H1 (cell line): ENCODE measurements around the gene TMED8. TPM values are rescaled to one million over a fixed set of nuclear protein-coding genes. Genes with fewer than 3 reads are reported as not detected.

ENCODE experiments used
- CTCF ChIA-PET: fragments of 300-600 bp; sonication (Branson Sonifier 250); formaldehyde crosslinking; loops from one replicate; lab custom pipeline; 2021; ENCODE audit not compliant: partially characterized antibody; lab: Charles Lee
- POLR2A ChIA-PET: fragments of 300-600 bp; sonication (Branson Sonifier 250); formaldehyde crosslinking; loops from one replicate; lab custom pipeline; 2021; ENCODE audit warnings: inconsistent platforms; ENCODE audit not compliant: partially characterized antibody; lab: Charles Lee
- DNase-seq, 2 experiments: peaks; one replicate each; pipeline versions ENCODE4 v3.0.0 to v3.0.0-alpha.2; 2010 to 2022; ENCODE audit warnings: low spot score in 2 of 2, low read depth in 1 of 2, mixed read lengths in 1 of 2
- FAIRE-seq: peaks from 2 replicates; lab custom pipeline; 2011; peaks lifted over from hg19 to GRCh38; lab: Jason Lieb, UNC
- H2AFZ ChIP-seq: 2 replicates; pipeline ENCODE4 v1.8.1; 2012; ENCODE audit warnings: low read length, inconsistent platforms
- H2AK5ac ChIP-seq: 2 replicates; pipeline ENCODE4 v1.6.1; 2013; ENCODE audit warnings: low read depth, low read length
- H2BK120ac ChIP-seq: replicated peaks from 2 replicates; pipeline ENCODE3; 2013; ENCODE audit warnings: low read depth, low read length, inconsistent platforms
- H2BK12ac ChIP-seq: 2 replicates; pipeline ENCODE4 v1.6.1; 2013; ENCODE audit warnings: low read depth, low read length
- H2BK15ac ChIP-seq: 2 replicates; pipeline ENCODE4 v1.6.1; 2013; ENCODE audit warnings: low read length
- H2BK20ac ChIP-seq: 2 replicates; pipeline ENCODE4 v1.6.1; 2013; ENCODE audit warnings: low read length
- H2BK5ac ChIP-seq: 2 replicates; pipeline ENCODE4 v1.6.1; 2013; ENCODE audit warnings: low read depth, low read length
- H3K14ac ChIP-seq: 2 replicates; pipeline ENCODE4 v1.6.1; 2013; ENCODE audit warnings: inconsistent platforms; ENCODE audit not compliant: insufficient read length
- H3K18ac ChIP-seq: 2 replicates; pipeline ENCODE4 v1.6.1; 2013; ENCODE audit warnings: low read length; ENCODE audit errors: extremely low read depth
- H3K23ac ChIP-seq: 2 replicates; pipeline ENCODE4 v1.6.1; 2013; ENCODE audit warnings: inconsistent platforms; ENCODE audit not compliant: insufficient read length
- H3K23me2 ChIP-seq: 2 replicates; pipeline ENCODE4 v1.6.1; 2013; ENCODE audit warnings: low read depth, low read length
- H3K27ac ChIP-seq: 2 replicates; pipeline ENCODE4 v1.6.1; 2011; ENCODE audit warnings: low read depth, low read length, inconsistent platforms
- H3K27me3 ChIP-seq, 4 experiments: replicated peaks in 1 of 4; 1 replicate in 1 of 4; 2 replicates in 3 of 4; pipeline versions ENCODE4 v1.6.1 to v1.8.1; 2011 to 2013; ENCODE audit warnings: low read length in 3 of 4, mild to moderate bottlenecking in 3 of 4, inconsistent platforms in 2 of 4, mixed read lengths in 2 of 4, moderate library complexity in 1 of 4; ENCODE audit not compliant: control insufficient read depth in 3 of 4, insufficient read depth in 3 of 4; ENCODE audit errors: extremely low read depth in 1 of 4
- H3K36me3 ChIP-seq, 4 experiments: 2 replicates each; pipeline versions ENCODE4 v1.6.1 to v1.8.1; 2011 to 2013; ENCODE audit warnings: mild to moderate bottlenecking in 4 of 4, low read length in 3 of 4, moderate library complexity in 2 of 4, control low read depth in 1 of 4, inconsistent platforms in 1 of 4; ENCODE audit not compliant: insufficient read depth in 4 of 4, control insufficient read depth in 2 of 4
- H3K4ac ChIP-seq: replicated peaks from 2 replicates; pipeline ENCODE3; 2013; ENCODE audit warnings: low read length, low read depth, mixed read lengths, inconsistent platforms; ENCODE audit not compliant: insufficient read length
- H3K4me1 ChIP-seq, 4 experiments: replicated peaks in 1 of 4; 1 replicate in 1 of 4; 2 replicates in 3 of 4; pipeline versions ENCODE4 v1.6.1 to v1.8.1; 2011 to 2013; ENCODE audit warnings: low read length in 3 of 4, inconsistent platforms in 2 of 4, mixed read lengths in 1 of 4; ENCODE audit not compliant: insufficient read depth in 4 of 4, control insufficient read depth in 3 of 4
- H3K4me2 ChIP-seq, 2 experiments: 2 replicates each; pipeline versions ENCODE4 v1.6.1 to v1.8.1; 2011 to 2013; ENCODE audit warnings: low read depth in 2 of 2, low read length in 2 of 2, control low read depth in 1 of 2, inconsistent platforms in 1 of 2, mild to moderate bottlenecking in 1 of 2; ENCODE audit not compliant: insufficient read depth in 1 of 2
- H3K4me3 ChIP-seq, 4 experiments: fragments of 200-600, 300-600 bp in 1 of 4; sonication (generic), shearing (Covaris generic), sonication (Bioruptor Twin) in 1 of 4; 2 replicates each; pipeline versions ENCODE4 v1.5.1 to v1.8.1; 2011 to 2016; ENCODE audit warnings: low read length in 4 of 4, low read depth in 3 of 4, control low read depth in 2 of 4, inconsistent platforms in 2 of 4, mild to moderate bottlenecking in 2 of 4, mixed read lengths in 1 of 4, moderate library complexity in 1 of 4; ENCODE audit not compliant: insufficient read depth in 2 of 4; ENCODE audit errors: extremely low read depth in 1 of 4
- H3K56ac ChIP-seq: replicated peaks from 2 replicates; pipeline ENCODE3; 2013; ENCODE audit warnings: low read depth, mild to moderate bottlenecking, mixed read lengths, low read length, inconsistent platforms; ENCODE audit not compliant: insufficient read length
- H3K79me1 ChIP-seq: 2 replicates; pipeline ENCODE4 v1.6.1; 2013; ENCODE audit warnings: low read depth, low read length, control low read depth
- H3K79me2 ChIP-seq, 2 experiments: 2 replicates each; pipeline versions ENCODE4 v1.6.1 to v1.8.1; 2012 to 2013; ENCODE audit warnings: low read length in 2 of 2, mild to moderate bottlenecking in 2 of 2, inconsistent platforms in 1 of 2; ENCODE audit not compliant: insufficient read depth in 2 of 2, control insufficient read depth in 1 of 2
- H3K9ac ChIP-seq, 4 experiments: replicated peaks in 1 of 4; 1 replicate in 1 of 4; 2 replicates in 3 of 4; pipeline versions ENCODE4 v1.6.1 to v1.8.1; 2011 to 2013; ENCODE audit warnings: low read depth in 3 of 4, low read length in 3 of 4, control low read depth in 2 of 4, mild to moderate bottlenecking in 2 of 4, moderate library complexity in 2 of 4, inconsistent platforms in 1 of 4; ENCODE audit errors: extremely low read depth in 1 of 4
- H3K9me3 ChIP-seq, 2 experiments: 2 replicates each; pipeline versions ENCODE4 v1.6.1 to v1.8.1; 2012 to 2013; ENCODE audit warnings: mild to moderate bottlenecking in 2 of 2, moderate library complexity in 2 of 2, control low read depth in 1 of 2, inconsistent platforms in 1 of 2, low read depth in 1 of 2, low read length in 1 of 2, mixed read lengths in 1 of 2; ENCODE audit not compliant: insufficient read depth in 2 of 2
- H4K20me1 ChIP-seq, 2 experiments: replicated peaks in 1 of 2; 2 replicates each; pipeline versions ENCODE3 to v1.8.1; 2011 to 2013; ENCODE audit warnings: inconsistent platforms in 2 of 2, low read length in 2 of 2, mild to moderate bottlenecking in 1 of 2; ENCODE audit not compliant: insufficient read depth in 2 of 2, control insufficient read depth in 1 of 2
- H4K5ac ChIP-seq: 2 replicates; pipeline ENCODE4 v1.6.1; 2013; ENCODE audit warnings: low read length, low read depth, mixed read lengths, inconsistent platforms; ENCODE audit not compliant: insufficient read length
- H4K8ac ChIP-seq: 2 replicates; pipeline ENCODE4 v1.8.0; 2013; ENCODE audit warnings: mild to moderate bottlenecking, moderate library complexity, low read length, inconsistent platforms; ENCODE audit not compliant: insufficient read depth; ENCODE audit errors: extremely low read depth
- H4K91ac ChIP-seq: replicated peaks from 2 replicates; pipeline ENCODE3; 2013; ENCODE audit warnings: low read length, mixed read lengths, inconsistent platforms; ENCODE audit not compliant: insufficient read length
- BCL11A ChIP-seq, 2 experiments: IDR thresholded peaks; one replicate each; pipeline ENCODE4 v1.6.1; 2011; ENCODE audit warnings: low read depth in 2 of 2, low read length in 2 of 2, mild to moderate bottlenecking in 2 of 2
- BRCA1 ChIP-seq: IDR thresholded peaks from 2 replicates; pipeline ENCODE4 v1.6.1; 2012; ENCODE audit warnings: low read depth, low read length, improper control_type of control experiment
- CBX8 ChIP-seq: fragments of 300-800, 300-1000 bp; sonication (generic); IDR thresholded peaks from 2 replicates; pipeline ENCODE4 v1.7.1; 2016; ENCODE audit warnings: low read depth, low read length, borderline replicate concordance
- EZH2 ChIP-seq: fragments of 200-600 bp; sonication (generic); IDR thresholded peaks from 2 replicates; pipeline ENCODE4 v1.7.1; 2012; ENCODE audit warnings: low read depth, mild to moderate bottlenecking, moderate library complexity, low read length, inconsistent platforms; ENCODE audit not compliant: severe bottlenecking
- FOSL1 ChIP-seq: IDR thresholded peaks from 2 replicates; pipeline ENCODE4 v1.6.1; 2011; ENCODE audit warnings: mild to moderate bottlenecking, low read depth, low read length, moderate library complexity; ENCODE audit not compliant: insufficient read depth
- POLR2A ChIP-seq, 2 experiments: IDR thresholded peaks; 1 replicate in 1 of 2; 2 replicates in 1 of 2; pipeline ENCODE4 v1.6.1; 2011; ENCODE audit warnings: low read depth in 2 of 2, low read length in 2 of 2, mild to moderate bottlenecking in 2 of 2; ENCODE audit errors: control extremely low read depth in 1 of 2
- POLR2AphosphoS5 ChIP-seq: IDR thresholded peaks from 2 replicates; pipeline ENCODE4 v1.6.1; 2011; ENCODE audit warnings: low read depth, low read length
- RFX5 ChIP-seq: IDR thresholded peaks from 2 replicates; pipeline ENCODE4 v1.6.1; 2011; ENCODE audit warnings: low read depth, low read length, improper control_type of control experiment, borderline replicate concordance
- SRF ChIP-seq: IDR thresholded peaks from 2 replicates; pipeline ENCODE4 v1.6.1; 2011; ENCODE audit warnings: mild to moderate bottlenecking, low read depth, low read length, moderate library complexity
- TAF1 ChIP-seq: IDR thresholded peaks from 2 replicates; pipeline ENCODE4 v1.6.1; 2011; ENCODE audit warnings: mild to moderate bottlenecking, low read depth, low read length
- WGBS, 2 experiments: shearing (Covaris generic) in 1 of 2; methylation state at CpG; one replicate each; pipeline versions ENCODE4 v1.1.6 to v1.1.7; 2013 to 2015; ENCODE audit warnings: low lambda C conversion rate in 2 of 2, mixed read lengths in 2 of 2, inconsistent platforms in 1 of 2, low coverage in 1 of 2, missing lambda C conversion rate in 1 of 2; ENCODE audit not compliant: insufficient replicate concordance in 2 of 2, insufficient coverage in 1 of 2, insufficient read length in 1 of 2; ENCODE audit errors: extremely low coverage in 1 of 2, missing lambda C conversion rate in 1 of 2; 5-methylcytosine and 5-hydroxymethylcytosine counted together
- polyA plus RNA-seq, 7 experiments: library from polyadenylated mRNA; depleted of rRNA in 3 of 7; stranded (reverse) in 5 of 7; unstranded in 2 of 7; fragments of >200 nt in 5 of 7; fragments of 200-250 nt in 2 of 7; gene quantifications; 1 replicate in 5 of 7; 2 replicates in 1 of 7; 4 replicates in 1 of 7; pipeline versions ENCODE4 v1.2.1 to v1.2.3, GENCODE V29; 2011 to 2013; ENCODE audit warnings: missing spikeins in 2 of 7, mixed read lengths in 2 of 7
- total RNA-seq: library from RNA; stranded (reverse); fragmentation: NEBNext Ultra II Directional; extraction: Animal tissue kit (Norgen Biotek cat#: 25700); gene quantifications from 2 replicates; pipeline ENCODE4 v1.2.1, GENCODE V29; 2021
- TF ChIP-seq, protein P1 (sequence below): IDR thresholded peaks from 2 replicates; pipeline ENCODE4 v1.6.1; 2011; ENCODE audit warnings: low read depth, mild to moderate bottlenecking, low read length; ENCODE audit not compliant: insufficient read depth

The TMED8 gene
- total and polyA plus RNA-seq, 2 of the 8 experiments (the other 6 are each of a cell fraction or from before 2014, with no cell fraction given), result 5.5 to 13.4 TPM

DNA sequence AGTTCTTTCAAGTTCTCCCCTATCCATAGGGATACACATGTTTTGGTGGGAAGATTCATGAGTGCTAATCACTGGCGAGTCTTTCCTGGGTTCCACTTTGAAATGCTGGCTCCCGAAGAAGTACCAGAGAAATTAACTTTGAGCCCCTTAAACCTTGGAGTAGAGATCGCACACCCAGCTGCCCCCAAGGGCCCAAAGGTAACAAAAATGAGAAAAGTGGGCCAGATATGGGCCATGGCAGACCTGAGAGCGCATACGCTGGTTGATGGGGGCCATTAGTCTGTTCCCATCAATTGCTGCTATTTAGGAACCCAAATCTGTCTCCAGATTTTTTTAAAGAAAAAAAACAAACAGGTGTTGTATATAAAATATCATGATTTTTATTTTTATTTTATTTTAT is 53.9 kb downstream of the TMED8 start:
- no peak for TF ChIP-seq RFX5
- TF ChIP-seq POLR2AphosphoS5, result no peak
- TF ChIP-seq EZH2, result no peak
- no peak for TF ChIP-seq BRCA1
- TF ChIP-seq CBX8, result no peak
- no peak for TF ChIP-seq BCL11A (IDR thresholded peaks at IDR 0.05; ENCODE audit: low read depth in 2 of 2, low read length in 2 of 2)
- TF ChIP-seq FOSL1, result no peak
- TF ChIP-seq, protein P1, sequence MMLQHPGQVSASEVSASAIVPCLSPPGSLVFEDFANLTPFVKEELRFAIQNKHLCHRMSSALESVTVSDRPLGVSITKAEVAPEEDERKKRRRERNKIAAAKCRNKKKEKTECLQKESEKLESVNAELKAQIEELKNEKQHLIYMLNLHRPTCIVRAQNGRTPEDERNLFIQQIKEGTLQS, result no peak
- no peak for TF ChIP-seq TAF1
- TF ChIP-seq SRF, result no peak
- no peak for TF ChIP-seq POLR2A (IDR thresholded peaks at IDR 0.05; ENCODE audit: control extremely low read depth in 1 of 2, low read depth in 2 of 2, low read length in 2 of 2)
- TF ChIP-seq, all 59 proteins: peak for 0
- Histone ChIP-seq H3K23me2 (peaks cover 5% of the 10 kb centered on the region), H3K27me3 (no peaks in the 10 kb centered on the region), H2BK12ac (no peak overlapping the region), H4K5ac (no peak overlapping the region), H3K4ac (no peak overlapping the region), H2BK120ac (no peak overlapping the region), H4K8ac (no peak overlapping the region; the same call in 1 of the 2 replicates), H3K9ac (no peak overlapping the region), H3K14ac (no peak overlapping the region), H3K27ac (no peak overlapping the region), H3K18ac (no peak overlapping the region), H3K79me2 (peaks cover 0 to 18% of the 10 kb centered on the region in 2 experiments; a peak in 2 of 4 replicates), H3K4me3 (no peak overlapping the region), H2AFZ (no peak overlapping the region), H4K91ac (no peak overlapping the region), H2BK20ac (no peak overlapping the region), H3K4me1 (peaks cover 4 to 18% (median 8%) of the 10 kb centered on the region in 4 experiments; a peak in 6 of 7 replicates), H3K79me1 (peaks cover 6% of the 10 kb centered on the region; the same call in 1 of the 2 replicates), H3K23ac (no peak overlapping the region), H3K36me3 (no peaks in the 10 kb centered on the region), H2BK15ac (no peak overlapping the region), H2BK5ac (no peak overlapping the region), H3K56ac (no peak overlapping the region), H3K9me3 (no peaks in the 10 kb centered on the region), H3K4me2 (peak overlapping the region in 1 of 2 experiments; percentile 74; a peak in 1 of 4 replicates), H4K20me1 (no peaks in the 10 kb centered on the region), H2AK5ac (no peak overlapping the region)
- CTCF ChIA-PET, result interaction anchor here (1.1 to 5.3 kb wide), 2 partner anchors 7 to 77 kb away, joined by 3 to 40 read pairs; no protein-coding TSS in a partner anchor
- POLR2A ChIA-PET, result interaction anchor here (0.6 to 2.2 kb wide), 3 partner anchors 11 to 282 kb away, joined by 3 to 7 read pairs (median 3); no protein-coding TSS in a partner anchor
- DNase-seq (no peak), FAIRE-seq (no peak)
- 93% methylated on average over 5 of the region's 5 CpGs; no CpG with 5 or more reads in 1 of the 2 experiments for WGBS, 2 experiments
